ENCODE results near the gene OR52N4.
"Not testable (repeated sequence)": the region's sequence is repeated elsewhere in the genome, so short reads cannot be mapped to it uniquely, and the experiment has no call there.

OR52N4 gene

GRCh38 chr11:5753943-5754342 is at the start of gene OR52N4:
Gene OR52N4, plus strand, starts transcription at chr11:5754243. Its CDS starts 498 bp downstream, at chr11:5754741.
- intact Hi-C loops (cut with micrococcal nuclease): no loop called here
- H3K9me3 Mint-ChIP-seq: no peaks in the 10 kb centered on the region
- H3K36me3 Mint-ChIP-seq (ENCODE audit: low read depth): no peaks in the 10 kb centered on the region
- H3K4me3 Mint-ChIP-seq: no peak within 1 kb of the TSS
- no peak within 1 kb of the TSS for H3K27ac Mint-ChIP-seq
- no peaks in the 10 kb centered on the region for H3K4me1 Mint-ChIP-seq (ENCODE audit: low read depth)
- H3K27me3 Mint-ChIP-seq: no peaks in the 10 kb centered on the region

GRCh38 chr11:5705688-5706087 is 48.4 kb upstream of the OR52N4 start:
- H3K4me1 Mint-ChIP-seq (ENCODE audit: low read depth): peaks cover 12% of the 10 kb centered on the region
- no peaks in the 10 kb centered on the region for H3K27me3 Mint-ChIP-seq
- H3K4me3 Mint-ChIP-seq: no peak overlapping the region
- intact Hi-C loops (cut with micrococcal nuclease): no loop called here
- H3K9me3 Mint-ChIP-seq: no peaks in the 10 kb centered on the region
- H3K36me3 Mint-ChIP-seq (ENCODE audit: low read depth): peaks cover 61% of the 10 kb centered on the region
- H3K27ac Mint-ChIP-seq: no peak overlapping the region

GRCh38 chr11:5712507-5712906 is 41.5 kb upstream of the OR52N4 start:
- H3K4me1 Mint-ChIP-seq (ENCODE audit: low read depth): no peaks in the 10 kb centered on the region
- peaks cover 29% of the 10 kb centered on the region for H3K36me3 Mint-ChIP-seq (ENCODE audit: low read depth)
- H3K9me3 Mint-ChIP-seq: no peaks in the 10 kb centered on the region
- H3K4me3 Mint-ChIP-seq: no peak overlapping the region
- intact Hi-C loops (cut with micrococcal nuclease): no loop called here
- H3K27ac Mint-ChIP-seq: no peak overlapping the region
- no peaks in the 10 kb centered on the region for H3K27me3 Mint-ChIP-seq

- Mint-ChIP-seq H3K36me3 (ENCODE audit: low read depth) (peaks cover 17% of the 10 kb centered on the region), H3K27ac (no peak overlapping the region), H3K4me1 (ENCODE audit: low read depth) (no peaks in the 10 kb centered on the region), H3K27me3 (no peaks in the 10 kb centered on the region), H3K4me3 (no peak overlapping the region), H3K9me3 (no peaks in the 10 kb centered on the region)
- intact Hi-C loops (cut with micrococcal nuclease): no loop called here
Measured at GRCh38 chr11:5713695-5714094, 40.3 kb upstream of the OR52N4 start.

- H3K4me1 Mint-ChIP-seq (ENCODE audit: low read depth); H3K27me3 Mint-ChIP-seq; intact Hi-C loops (cut with micrococcal nuclease); H3K27ac Mint-ChIP-seq; H3K36me3 Mint-ChIP-seq (ENCODE audit: low read depth); H3K9me3 Mint-ChIP-seq; H3K4me3 Mint-ChIP-seq: not testable (repeated sequence)
Measured at GRCh38 chr11:5716518-5716917, 37.5 kb upstream of the OR52N4 start.

- H3K27ac Mint-ChIP-seq: no peak overlapping the region
- no peaks in the 10 kb centered on the region for H3K4me1 Mint-ChIP-seq (ENCODE audit: low read depth)
Measured at GRCh38 chr11:5719703-5720495, 34.1 kb upstream of the OR52N4 start.

GRCh38 chr11:5722622-5723021 is 31.4 kb upstream of the OR52N4 start:
- Mint-ChIP-seq H3K27ac (no peak overlapping the region), H3K27me3 (no peaks in the 10 kb centered on the region), H3K36me3 (ENCODE audit: low read depth) (no peaks in the 10 kb centered on the region), H3K4me1 (ENCODE audit: low read depth) (no peaks in the 10 kb centered on the region), H3K4me3 (no peak overlapping the region), H3K9me3 (no peaks in the 10 kb centered on the region)
- intact Hi-C loops (cut with micrococcal nuclease): no loop called here

More at GRCh38 chr11:5719703-5720495, 34.1 kb upstream of the OR52N4 start:
- Mint-ChIP-seq H3K4me3 (no peak overlapping the region), H3K36me3 (ENCODE audit: low read depth) (no peaks in the 10 kb centered on the region), H3K9me3 (no peaks in the 10 kb centered on the region), H3K27me3 (no peaks in the 10 kb centered on the region)
- intact Hi-C loops (cut with micrococcal nuclease): no loop called here

- Mint-ChIP-seq H3K36me3 (ENCODE audit: low read depth) (no peaks in the 10 kb centered on the region), H3K4me1 (ENCODE audit: low read depth) (no peaks in the 10 kb centered on the region), H3K9me3 (no peaks in the 10 kb centered on the region), H3K27ac (no peak overlapping the region), H3K4me3 (no peak overlapping the region), H3K27me3 (no peaks in the 10 kb centered on the region)
- intact Hi-C loops (cut with micrococcal nuclease): no loop called here
Measured at GRCh38 chr11:5726351-5726750, 27.7 kb upstream of the OR52N4 start.

GRCh38 chr11:5727691-5728090 is 26.4 kb upstream of the OR52N4 start:
- H3K4me1 Mint-ChIP-seq (ENCODE audit: low read depth): no peaks in the 10 kb centered on the region
- no peak overlapping the region for H3K27ac Mint-ChIP-seq
- no peaks in the 10 kb centered on the region for H3K9me3 Mint-ChIP-seq
- H3K27me3 Mint-ChIP-seq: no peaks in the 10 kb centered on the region
- no peak overlapping the region for H3K4me3 Mint-ChIP-seq
- no peaks in the 10 kb centered on the region for H3K36me3 Mint-ChIP-seq (ENCODE audit: low read depth)
- intact Hi-C loops (cut with micrococcal nuclease): no loop called here

- Mint-ChIP-seq H3K36me3 (ENCODE audit: low read depth) (no peaks in the 10 kb centered on the region), H3K27ac (no peak within 1 kb of the TSS), H3K4me1 (ENCODE audit: low read depth) (no peaks in the 10 kb centered on the region), H3K4me3 (no peak within 1 kb of the TSS), H3K27me3 (no peaks in the 10 kb centered on the region), H3K9me3 (peaks cover 3% of the 10 kb centered on the region)
- intact Hi-C loops (cut with micrococcal nuclease): no loop called here
Measured at GRCh38 chr11:5736396-5736795, 17.6 kb upstream of the OR52N4 start, which contains the start of gene OR56B1. Gene OR56B1, plus strand, starts transcription at chr11:5736448. Its CDS starts 69 bp downstream, at chr11:5736517.

- intact Hi-C loops (cut with micrococcal nuclease): no loop called here
- Mint-ChIP-seq H3K4me1 (ENCODE audit: low read depth) (no peaks in the 10 kb centered on the region), H3K27me3 (no peaks in the 10 kb centered on the region), H3K27ac (no peak overlapping the region), H3K36me3 (ENCODE audit: low read depth) (no peaks in the 10 kb centered on the region), H3K4me3 (no peak overlapping the region), H3K9me3 (peaks cover 10% of the 10 kb centered on the region)
Measured at GRCh38 chr11:5737091-5737490, 17.0 kb upstream of the OR52N4 start.

- Mint-ChIP-seq H3K4me3 (no peak overlapping the region), H3K4me1 (ENCODE audit: low read depth) (no peaks in the 10 kb centered on the region), H3K27me3 (no peaks in the 10 kb centered on the region), H3K36me3 (ENCODE audit: low read depth) (no peaks in the 10 kb centered on the region), H3K9me3 (peaks cover 12% of the 10 kb centered on the region), H3K27ac (no peak overlapping the region)
- intact Hi-C loops (cut with micrococcal nuclease): no loop called here
Measured at GRCh38 chr11:5737670-5738392, 16.2 kb upstream of the OR52N4 start.

GRCh38 chr11:5738431-5738830 is 15.6 kb upstream of the OR52N4 start:
- Mint-ChIP-seq H3K9me3 (peaks cover 12% of the 10 kb centered on the region), H3K4me3 (no peak overlapping the region), H3K27me3 (no peaks in the 10 kb centered on the region), H3K27ac (no peak overlapping the region), H3K36me3 (ENCODE audit: low read depth) (no peaks in the 10 kb centered on the region), H3K4me1 (ENCODE audit: low read depth) (no peaks in the 10 kb centered on the region)
- intact Hi-C loops (cut with micrococcal nuclease): no loop called here

GRCh38 chr11:5746614-5747013 is 7.4 kb upstream of the OR52N4 start:
- Mint-ChIP-seq H3K4me1 (ENCODE audit: low read depth) (no peaks in the 10 kb centered on the region), H3K4me3 (no peak overlapping the region), H3K27me3 (no peaks in the 10 kb centered on the region), H3K36me3 (ENCODE audit: low read depth) (no peaks in the 10 kb centered on the region), H3K9me3 (peaks cover 7% of the 10 kb centered on the region), H3K27ac (no peak overlapping the region)
- intact Hi-C loops (cut with micrococcal nuclease): loop anchor here (10.0 kb wide), 1 partner anchor 48 kb away; the partner anchor contains the start of gene OR52N1
